GM12801 (cell line): ENCODE results near the gene ZNF384.

Source experiments
- TF ChIP-seq, protein P1 (sequence below): IDR thresholded peaks from one replicate; pipeline ENCODE4 v1.5.1; 2011; ENCODE audit warnings: control low read depth; ENCODE audit not compliant: insufficient read length; ENCODE audit errors: extremely low read depth

The ZNF384 gene

DNA sequence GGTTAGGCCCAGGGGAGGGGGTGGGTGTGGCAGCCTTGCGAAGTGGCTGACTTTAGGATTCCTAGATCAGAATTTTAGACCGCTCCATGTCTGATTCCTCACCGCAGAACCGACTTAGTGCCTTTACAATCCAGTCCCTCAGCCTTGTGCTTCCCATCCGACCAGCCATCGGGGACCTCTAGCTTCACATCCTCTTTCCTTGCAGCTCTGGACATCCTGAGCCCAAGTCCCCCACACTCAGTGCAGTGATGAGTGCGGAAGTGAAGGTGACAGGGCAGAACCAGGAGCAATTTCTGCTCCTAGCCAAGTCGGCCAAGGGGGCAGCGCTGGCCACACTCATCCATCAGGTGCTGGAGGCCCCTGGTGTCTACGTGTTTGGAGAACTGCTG lies 35.2 kb upstream of the ZNF384 start:
- TF ChIP-seq, protein P1, sequence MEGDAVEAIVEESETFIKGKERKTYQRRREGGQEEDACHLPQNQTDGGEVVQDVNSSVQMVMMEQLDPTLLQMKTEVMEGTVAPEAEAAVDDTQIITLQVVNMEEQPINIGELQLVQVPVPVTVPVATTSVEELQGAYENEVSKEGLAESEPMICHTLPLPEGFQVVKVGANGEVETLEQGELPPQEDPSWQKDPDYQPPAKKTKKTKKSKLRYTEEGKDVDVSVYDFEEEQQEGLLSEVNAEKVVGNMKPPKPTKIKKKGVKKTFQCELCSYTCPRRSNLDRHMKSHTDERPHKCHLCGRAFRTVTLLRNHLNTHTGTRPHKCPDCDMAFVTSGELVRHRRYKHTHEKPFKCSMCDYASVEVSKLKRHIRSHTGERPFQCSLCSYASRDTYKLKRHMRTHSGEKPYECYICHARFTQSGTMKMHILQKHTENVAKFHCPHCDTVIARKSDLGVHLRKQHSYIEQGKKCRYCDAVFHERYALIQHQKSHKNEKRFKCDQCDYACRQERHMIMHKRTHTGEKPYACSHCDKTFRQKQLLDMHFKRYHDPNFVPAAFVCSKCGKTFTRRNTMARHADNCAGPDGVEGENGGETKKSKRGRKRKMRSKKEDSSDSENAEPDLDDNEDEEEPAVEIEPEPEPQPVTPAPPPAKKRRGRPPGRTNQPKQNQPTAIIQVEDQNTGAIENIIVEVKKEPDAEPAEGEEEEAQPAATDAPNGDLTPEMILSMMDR, result no peak

DNA sequence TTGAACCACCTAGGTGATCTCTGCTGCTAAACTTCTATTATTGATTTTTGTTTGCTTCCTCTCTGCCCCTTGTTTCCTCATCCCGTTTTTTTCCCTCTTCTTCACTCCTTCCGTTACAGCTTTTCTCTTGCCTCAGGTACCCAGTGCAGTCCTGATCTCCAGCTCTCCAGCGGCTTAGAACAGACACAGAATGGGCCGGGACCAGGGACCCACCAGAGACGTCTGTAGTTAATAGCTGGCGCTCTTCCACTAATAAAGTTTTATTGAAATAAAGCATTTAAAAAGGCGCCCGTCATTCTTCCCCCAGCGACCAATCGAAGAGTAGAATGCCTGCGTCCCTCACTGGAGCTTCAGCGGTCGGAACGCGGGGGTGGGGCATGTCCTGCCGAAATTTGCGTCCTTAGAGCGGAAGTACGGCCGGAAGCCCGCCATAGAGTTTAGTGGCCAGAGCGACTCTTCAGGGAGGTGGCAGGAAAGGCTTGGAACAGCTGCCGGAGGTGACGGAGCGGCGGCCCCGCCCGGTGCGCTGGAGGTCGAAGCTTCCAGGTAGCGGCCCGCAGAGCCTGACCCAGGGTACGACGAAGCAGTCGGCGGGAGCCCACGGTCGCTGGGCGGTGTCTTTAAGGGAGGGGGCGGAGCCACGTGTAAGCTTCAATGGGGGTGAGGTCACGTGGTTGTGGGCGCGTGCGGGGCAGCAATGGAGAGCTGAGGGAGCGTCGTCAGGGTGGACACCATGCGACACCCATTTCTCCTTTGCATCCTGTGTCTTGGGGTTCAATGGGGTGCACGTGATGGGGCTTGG lies 34.6 kb upstream of the ZNF384 start, which contains the start of gene COPS7A:
TSS of gene COPS7A (plus strand) at position 440 of the 802 bp plus-strand sequence. CDS start 611 bp downstream, outside the sequence.
- TF ChIP-seq, protein P1, result no peak

DNA sequence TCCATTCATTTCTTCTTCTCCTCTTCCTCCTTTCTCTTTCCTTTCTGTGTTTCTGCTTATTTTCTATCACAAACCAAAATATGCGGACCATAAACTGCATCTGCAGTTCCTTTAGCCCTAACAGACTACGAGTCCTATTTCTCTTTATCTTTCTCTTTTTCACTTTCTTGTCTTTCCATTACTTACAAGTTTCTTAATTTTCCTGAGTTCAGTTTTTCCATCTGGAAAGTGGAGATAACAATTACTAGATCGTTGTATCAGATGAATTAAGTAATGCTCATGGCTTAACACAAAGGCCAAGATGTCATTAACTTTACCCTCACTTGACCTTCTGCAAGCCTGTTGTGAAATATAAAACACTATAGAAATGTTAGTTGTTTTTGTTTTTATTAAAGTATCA lies 33.7 kb upstream of the ZNF384 start:
- TF ChIP-seq, protein P1, result no peak

DNA sequence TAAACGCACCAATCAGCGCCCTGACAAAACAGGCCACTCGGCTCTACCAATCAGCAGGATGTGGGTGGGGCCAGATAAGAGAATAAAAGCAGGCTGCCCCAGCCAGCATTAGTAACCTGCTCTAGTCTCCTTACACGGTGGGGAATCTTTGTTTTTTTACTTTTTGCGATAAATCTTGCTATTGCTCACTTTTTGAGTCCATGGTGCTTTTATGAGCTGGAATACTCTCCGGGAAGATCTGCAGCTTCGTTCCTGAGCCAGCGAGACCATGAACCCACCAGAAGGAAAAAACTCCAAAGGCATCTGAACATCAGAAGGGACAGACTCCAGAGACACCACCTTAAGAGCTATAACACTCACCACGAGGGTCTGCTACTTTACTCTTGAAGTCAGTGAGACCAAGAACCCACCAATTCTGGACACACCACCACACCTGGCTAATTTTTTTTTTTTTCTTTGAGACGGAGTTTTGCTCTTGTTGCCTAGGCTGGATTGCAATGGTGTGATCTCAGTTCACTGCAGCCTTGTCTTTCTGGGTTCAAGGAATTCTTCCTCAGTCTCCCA lies 27.8 kb upstream of the ZNF384 start:
- TF ChIP-seq, protein P1, result no peak

DNA sequence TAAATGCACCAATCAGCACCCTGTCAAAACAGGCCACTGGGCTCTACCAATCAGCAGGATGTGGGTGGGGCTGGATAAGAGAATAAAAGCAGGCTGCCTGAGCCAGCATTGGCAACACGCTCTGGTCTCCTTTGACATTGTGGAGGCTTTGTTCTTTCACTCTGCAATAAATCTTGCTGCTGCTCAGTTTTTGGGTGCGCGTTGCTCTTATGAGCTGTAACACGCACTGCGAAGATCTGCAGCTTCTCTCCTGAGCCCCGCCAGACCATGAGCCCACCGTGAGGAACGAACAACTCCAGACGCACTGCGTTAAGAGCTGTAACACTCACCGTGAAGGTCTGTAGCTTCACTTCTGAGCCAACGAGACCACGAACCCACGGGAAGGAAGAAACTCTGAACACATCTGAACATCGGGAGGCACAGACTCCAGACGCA lies 19.8 kb upstream of the ZNF384 start:
- TF ChIP-seq, protein P1, result no peak

DNA sequence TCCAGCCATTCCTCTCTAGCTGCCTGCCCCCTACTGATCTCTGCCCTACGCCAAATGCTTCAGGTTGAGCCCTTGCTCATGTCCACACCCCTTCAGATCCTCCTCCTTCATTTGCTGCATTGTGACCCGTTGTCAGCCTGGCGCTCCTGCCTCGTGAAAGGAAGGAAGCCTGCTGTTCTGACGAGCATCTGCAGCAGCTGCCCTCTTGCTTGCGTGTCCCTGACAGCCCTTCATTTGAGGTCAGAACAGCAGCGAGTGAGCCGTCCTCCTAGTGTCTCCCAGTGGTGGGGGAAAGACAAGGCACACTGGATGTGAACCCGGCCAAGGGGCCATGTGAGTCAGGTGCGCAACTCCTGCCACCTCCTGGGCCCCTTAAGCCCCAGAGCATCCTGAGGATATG lies 14.5 kb upstream of the ZNF384 start:
- TF ChIP-seq, protein P1, result no peak

DNA sequence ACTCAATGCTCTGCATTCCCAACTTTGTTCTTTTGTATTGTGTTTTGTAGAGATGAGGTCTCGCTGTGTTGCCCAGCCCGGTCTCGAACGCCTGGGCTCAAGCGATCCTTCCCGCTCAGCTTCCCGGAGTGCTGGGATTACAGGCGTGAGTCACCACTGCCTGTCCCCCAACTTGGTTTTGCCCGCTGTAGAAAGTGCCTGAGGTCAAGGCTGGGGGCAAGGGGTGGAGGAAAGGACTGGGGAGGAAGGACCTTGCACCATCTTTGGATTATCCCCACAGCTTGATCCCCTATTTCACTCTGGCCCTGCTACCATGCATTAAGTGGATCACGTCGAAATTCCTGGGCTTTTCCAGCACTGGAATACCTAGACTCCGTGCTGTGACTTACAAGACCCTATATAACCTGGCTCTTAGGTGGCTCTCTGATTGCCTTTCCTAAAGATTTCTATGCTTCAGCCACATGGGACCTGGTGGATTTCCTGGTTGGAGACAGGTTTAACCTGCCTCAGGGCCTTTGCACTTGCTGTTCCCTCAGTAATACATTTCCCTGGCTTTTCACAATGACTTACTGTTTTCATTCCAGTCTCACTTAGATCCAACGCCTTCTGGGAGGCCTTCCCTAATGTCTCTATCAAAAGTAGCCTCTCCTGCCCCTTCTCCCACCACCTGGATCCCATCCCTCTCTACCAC lies 12.0 kb upstream of the ZNF384 start:
- TF ChIP-seq, protein P1, result no peak
